ENCODE data around the gene ZNRF1. TPM values are rescaled to one million over a fixed set of nuclear protein-coding genes. Genes with fewer than 3 reads are reported as not detected.
"Not testable (repeated sequence)": the region's sequence is repeated elsewhere in the genome, so short reads cannot be mapped to it uniquely, and the experiment has no call there.

ZNRF1 gene
- polyA plus RNA-seq, 4 donors, result 5.8 to 10.1 (median 8.0) TPM

DNA sequence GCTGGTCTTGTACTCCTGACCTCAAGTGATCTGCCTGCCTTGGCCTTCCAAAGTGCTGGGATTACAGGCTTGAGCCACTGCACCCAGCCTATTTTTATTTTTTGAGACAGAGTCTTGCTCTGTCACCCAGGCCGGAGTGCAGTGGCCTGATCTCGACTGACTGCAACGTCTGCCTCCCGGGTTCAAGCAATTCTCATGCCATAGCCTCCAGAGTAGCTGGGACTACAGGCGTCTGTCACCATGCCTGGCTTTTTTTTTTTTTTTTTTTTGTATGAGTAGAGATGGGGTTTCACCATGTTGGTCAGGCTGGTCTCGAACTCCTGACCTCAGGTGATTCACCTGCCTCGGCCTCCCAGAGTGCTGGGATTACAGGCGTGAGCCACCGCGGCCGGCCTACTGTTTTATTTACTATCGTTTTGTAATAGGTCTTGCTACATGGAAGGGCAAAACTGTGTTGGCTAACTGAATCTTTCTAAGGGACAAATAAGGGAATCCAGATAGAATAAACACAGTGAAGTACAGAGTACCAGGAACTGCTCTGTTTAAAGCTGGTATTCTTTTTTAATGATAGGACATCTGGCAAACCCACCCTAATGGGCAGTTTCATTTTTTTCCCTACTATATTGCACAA is 17.7 kb downstream of the ZNRF1 start:
- H3K9me3 ChIP-seq (ENCODE audit: control insufficient read depth in 2 of 2, insufficient read depth in 1 of 2, low read depth in 1 of 2, low read length in 1 of 2); DNase-seq; H3K4me3 ChIP-seq (ENCODE audit: low read depth in 1 of 3, low read length in 3 of 3); FAIRE-seq; H3K4me1 ChIP-seq (ENCODE audit: control insufficient read depth in 3 of 3, insufficient read depth in 2 of 3, low read depth in 1 of 3, low read length in 2 of 3); H3K27me3 ChIP-seq (ENCODE audit: control insufficient read depth in 3 of 3, insufficient read depth in 3 of 3, low read length in 3 of 3); H3K27ac ChIP-seq (ENCODE audit: low read depth in 1 of 3, low read length in 2 of 3); H3K36me3 ChIP-seq (ENCODE audit: control insufficient read depth in 3 of 3, insufficient read depth in 2 of 3, low read depth in 1 of 3, low read length in 3 of 3): not testable (repeated sequence)
- 92 to 93% (median 93%) methylated on average over 11 to 12 of the region's 12 CpGs for WGBS, 3 donors

- Histone ChIP-seq H3K9me3 (ENCODE audit: control insufficient read depth in 2 of 2, insufficient read depth in 1 of 2, low read depth in 1 of 2, low read length in 1 of 2) (peaks cover 0 to 11% of the 10 kb centered on the region in 2 donors), H3K4me1 (ENCODE audit: control insufficient read depth in 3 of 3, insufficient read depth in 2 of 3, low read depth in 1 of 3, low read length in 2 of 3) (peaks cover 0 to 3% (median 0%) of the 10 kb centered on the region in 3 donors), H3K27ac (ENCODE audit: low read depth in 1 of 3, low read length in 2 of 3) (no peak overlapping the region), H3K36me3 (ENCODE audit: control insufficient read depth in 3 of 3, insufficient read depth in 2 of 3, low read depth in 1 of 3, low read length in 3 of 3) (peaks cover 0 to 3% (median 0%) of the 10 kb centered on the region in 3 donors), H3K27me3 (ENCODE audit: control insufficient read depth in 3 of 3, insufficient read depth in 3 of 3, low read length in 3 of 3) (no peaks in the 10 kb centered on the region), H3K4me3 (ENCODE audit: low read depth in 1 of 3, low read length in 3 of 3) (no peak overlapping the region)
- 42 to 50% (median 45%) methylated on average over 3 of the region's 3 CpGs for WGBS, 3 donors
- no peak for DNase-seq
- FAIRE-seq, result no peak
Observed at GRCh38 chr16:75017670-75018525, 19.1 kb downstream of the ZNRF1 start.

GRCh38 chr16:75019007-75019406 is 20.2 kb downstream of the ZNRF1 start:
- no peak overlapping the region for H3K4me3 ChIP-seq (ENCODE audit: low read depth in 1 of 3, low read length in 3 of 3)
- no peak overlapping the region for H3K27ac ChIP-seq (ENCODE audit: low read depth in 1 of 3, low read length in 2 of 3)
- peaks cover 0 to 3% (median 0%) of the 10 kb centered on the region in 3 donors for H3K36me3 ChIP-seq (ENCODE audit: control insufficient read depth in 3 of 3, insufficient read depth in 2 of 3, low read depth in 1 of 3, low read length in 3 of 3)
- no peak for DNase-seq
- 82 to 86% (median 85%) methylated on average over 8 of the region's 8 CpGs for WGBS, 3 donors
- no peak for FAIRE-seq
- peaks cover 0 to 11% of the 10 kb centered on the region in 2 donors for H3K9me3 ChIP-seq (ENCODE audit: control insufficient read depth in 2 of 2, insufficient read depth in 1 of 2, low read depth in 1 of 2, low read length in 1 of 2)
- peaks cover 0 to 3% (median 0%) of the 10 kb centered on the region in 3 donors for H3K4me1 ChIP-seq (ENCODE audit: control insufficient read depth in 3 of 3, insufficient read depth in 2 of 3, low read depth in 1 of 3, low read length in 2 of 3)
- no peaks in the 10 kb centered on the region for H3K27me3 ChIP-seq (ENCODE audit: control insufficient read depth in 3 of 3, insufficient read depth in 3 of 3, low read length in 3 of 3)

DNA sequence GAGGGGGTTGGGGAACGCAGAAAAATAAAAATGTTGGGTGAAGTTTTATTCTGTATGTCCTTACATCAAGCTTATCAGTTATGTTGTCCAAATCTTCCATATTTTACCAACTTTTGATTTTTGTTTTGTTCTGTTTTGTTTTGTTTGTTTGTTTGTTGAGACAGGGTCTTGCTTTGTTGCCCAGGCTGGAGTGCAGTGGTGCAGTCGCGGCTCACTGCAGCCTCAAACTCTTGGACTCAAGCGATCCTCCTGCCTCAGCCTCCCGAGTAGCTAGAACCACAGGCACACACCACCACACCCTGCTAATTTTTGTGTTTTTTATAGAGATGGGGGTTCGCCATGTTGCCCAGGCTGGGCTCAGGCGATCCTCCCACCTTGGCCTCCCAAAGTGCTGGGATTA is 20.8 kb downstream of the ZNRF1 start:
- FAIRE-seq, result no peak
- WGBS, 3 donors, result 96 to 99% (median 97%) methylated on average over 7 of the region's 7 CpGs
- H3K4me3 ChIP-seq (ENCODE audit: low read depth in 1 of 3, low read length in 3 of 3), result no peak overlapping the region
- no peak overlapping the region for H3K27ac ChIP-seq (ENCODE audit: low read depth in 1 of 3, low read length in 2 of 3)
- H3K9me3 ChIP-seq (ENCODE audit: control insufficient read depth in 2 of 2, insufficient read depth in 1 of 2, low read depth in 1 of 2, low read length in 1 of 2), result peaks cover 0 to 11% of the 10 kb centered on the region in 2 donors
- H3K4me1 ChIP-seq (ENCODE audit: control insufficient read depth in 3 of 3, insufficient read depth in 2 of 3, low read depth in 1 of 3, low read length in 2 of 3), result peaks cover 0 to 3% (median 0%) of the 10 kb centered on the region in 3 donors
- no peak for DNase-seq
- H3K36me3 ChIP-seq (ENCODE audit: control insufficient read depth in 3 of 3, insufficient read depth in 2 of 3, low read depth in 1 of 3, low read length in 3 of 3), result peaks cover 0 to 3% (median 0%) of the 10 kb centered on the region in 3 donors
- no peaks in the 10 kb centered on the region for H3K27me3 ChIP-seq (ENCODE audit: control insufficient read depth in 3 of 3, insufficient read depth in 3 of 3, low read length in 3 of 3)

- peaks cover 0 to 3% (median 0%) of the 10 kb centered on the region in 3 donors for H3K36me3 ChIP-seq (ENCODE audit: control insufficient read depth in 3 of 3, insufficient read depth in 2 of 3, low read depth in 1 of 3, low read length in 3 of 3)
- H3K9me3 ChIP-seq (ENCODE audit: control insufficient read depth in 2 of 2, insufficient read depth in 1 of 2, low read depth in 1 of 2, low read length in 1 of 2), result peaks cover 0 to 11% of the 10 kb centered on the region in 2 donors
- no peak overlapping the region for H3K4me3 ChIP-seq (ENCODE audit: low read depth in 1 of 3, low read length in 3 of 3)
- 92 to 100% (median 92%) methylated on average over 1 of the region's 1 CpG for WGBS, 3 donors
- FAIRE-seq (no peak), DNase-seq (no peak)
- no peak overlapping the region for H3K27ac ChIP-seq (ENCODE audit: low read depth in 1 of 3, low read length in 2 of 3)
- peaks cover 0 to 4% (median 3%) of the 10 kb centered on the region in 3 donors for H3K4me1 ChIP-seq (ENCODE audit: control insufficient read depth in 3 of 3, insufficient read depth in 2 of 3, low read depth in 1 of 3, low read length in 2 of 3)
- no peaks in the 10 kb centered on the region for H3K27me3 ChIP-seq (ENCODE audit: control insufficient read depth in 3 of 3, insufficient read depth in 3 of 3, low read length in 3 of 3)
Observed at GRCh38 chr16:75021410-75021809, 22.6 kb downstream of the ZNRF1 start.

DNA sequence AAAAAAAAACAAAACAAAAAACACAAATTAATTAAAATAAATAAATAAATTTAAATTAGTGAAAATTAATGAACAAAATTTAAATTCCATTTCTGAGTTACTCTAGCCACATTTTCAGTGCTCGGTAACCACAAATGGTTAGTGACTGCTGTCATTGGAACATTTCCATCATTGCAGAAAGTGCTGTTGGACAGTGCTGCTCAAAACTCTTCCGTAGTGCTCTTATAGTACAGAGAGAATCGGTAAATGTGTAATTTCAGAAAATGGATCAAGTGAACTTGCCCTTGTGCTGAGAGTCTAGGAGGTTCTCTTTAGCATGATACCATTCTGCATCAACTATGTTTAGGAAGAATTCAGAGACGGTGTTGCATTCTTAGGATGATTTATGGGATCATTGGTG is 23.7 kb downstream of the ZNRF1 start:
- Histone ChIP-seq H3K27me3 (ENCODE audit: control insufficient read depth in 3 of 3, insufficient read depth in 3 of 3, low read length in 3 of 3) (no peaks in the 10 kb centered on the region), H3K36me3 (ENCODE audit: control insufficient read depth in 3 of 3, insufficient read depth in 2 of 3, low read depth in 1 of 3, low read length in 3 of 3) (peaks cover 0 to 3% (median 0%) of the 10 kb centered on the region in 3 donors), H3K4me3 (ENCODE audit: low read depth in 1 of 3, low read length in 3 of 3) (no peak overlapping the region), H3K27ac (ENCODE audit: low read depth in 1 of 3, low read length in 2 of 3) (no peak overlapping the region), H3K4me1 (ENCODE audit: control insufficient read depth in 3 of 3, insufficient read depth in 2 of 3, low read depth in 1 of 3, low read length in 2 of 3) (peaks cover 0 to 4% (median 2%) of the 10 kb centered on the region in 3 donors), H3K9me3 (ENCODE audit: control insufficient read depth in 2 of 2, insufficient read depth in 1 of 2, low read depth in 1 of 2, low read length in 1 of 2) (peaks cover 0 to 11% of the 10 kb centered on the region in 2 donors)
- no peak for FAIRE-seq
- 92 to 97% (median 96%) methylated on average over 4 of the region's 4 CpGs for WGBS, 3 donors
- DNase-seq, result no peak

GRCh38 chr16:75023009-75023408 is 24.2 kb downstream of the ZNRF1 start:
- DNase-seq (no peak), FAIRE-seq (no peak)
- H3K9me3 ChIP-seq (ENCODE audit: control insufficient read depth in 2 of 2, insufficient read depth in 1 of 2, low read depth in 1 of 2, low read length in 1 of 2), result peaks cover 0 to 11% of the 10 kb centered on the region in 2 donors
- 95 to 98% (median 98%) methylated on average over 2 of the region's 2 CpGs for WGBS, 3 donors
- H3K27me3 ChIP-seq (ENCODE audit: control insufficient read depth in 3 of 3, insufficient read depth in 3 of 3, low read length in 3 of 3), result no peaks in the 10 kb centered on the region
- no peak overlapping the region for H3K27ac ChIP-seq (ENCODE audit: low read depth in 1 of 3, low read length in 2 of 3)
- peaks cover 0 to 3% (median 0%) of the 10 kb centered on the region in 3 donors for H3K36me3 ChIP-seq (ENCODE audit: control insufficient read depth in 3 of 3, insufficient read depth in 2 of 3, low read depth in 1 of 3, low read length in 3 of 3)
- no peak overlapping the region for H3K4me3 ChIP-seq (ENCODE audit: low read depth in 1 of 3, low read length in 3 of 3)
- H3K4me1 ChIP-seq (ENCODE audit: control insufficient read depth in 3 of 3, insufficient read depth in 2 of 3, low read depth in 1 of 3, low read length in 2 of 3), result peaks cover 0 to 4% (median 0%) of the 10 kb centered on the region in 3 donors

GRCh38 chr16:75024182-75024581 is 25.4 kb downstream of the ZNRF1 start:
- H3K9me3 ChIP-seq (ENCODE audit: control insufficient read depth in 2 of 2, insufficient read depth in 1 of 2, low read depth in 1 of 2, low read length in 1 of 2), result peaks cover 0 to 11% of the 10 kb centered on the region in 2 donors
- H3K27me3 ChIP-seq (ENCODE audit: control insufficient read depth in 3 of 3, insufficient read depth in 3 of 3, low read length in 3 of 3), result no peaks in the 10 kb centered on the region
- DNase-seq (no peak), FAIRE-seq (no peak)
- no peak overlapping the region for H3K27ac ChIP-seq (ENCODE audit: low read depth in 1 of 3, low read length in 2 of 3)
- no peak overlapping the region for H3K4me3 ChIP-seq (ENCODE audit: low read depth in 1 of 3, low read length in 3 of 3)
- 63 to 75% (median 70%) methylated on average over 3 of the region's 3 CpGs for WGBS, 3 donors
- H3K36me3 ChIP-seq (ENCODE audit: control insufficient read depth in 3 of 3, insufficient read depth in 2 of 3, low read depth in 1 of 3, low read length in 3 of 3), result peaks cover 0 to 3% (median 0%) of the 10 kb centered on the region in 3 donors
- H3K4me1 ChIP-seq (ENCODE audit: control insufficient read depth in 3 of 3, insufficient read depth in 2 of 3, low read depth in 1 of 3, low read length in 2 of 3), result peaks cover 0 to 4% (median 0%) of the 10 kb centered on the region in 3 donors

Data from small intestine (tissue), 7 donors.